ENCODE results near the gene GGT6.

DNA sequence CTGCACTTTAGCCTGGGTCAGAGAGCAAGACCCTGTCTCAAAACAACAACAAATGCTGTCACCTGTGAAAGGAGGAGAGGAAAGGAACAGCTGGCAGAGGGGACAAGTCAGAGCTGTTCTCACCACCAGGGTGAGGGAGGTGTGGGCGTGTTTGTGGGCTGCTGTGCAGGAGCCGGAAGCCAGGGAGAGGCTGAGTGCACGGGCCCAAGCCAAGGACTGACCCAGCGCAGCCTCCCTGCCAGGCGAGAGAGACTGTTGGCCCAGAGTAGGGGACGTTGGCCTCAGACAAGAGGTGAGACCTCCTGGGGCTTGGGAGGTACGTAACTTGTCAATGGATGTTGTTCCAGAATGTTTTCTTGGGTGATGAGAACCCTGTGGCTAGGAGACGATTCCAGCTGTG, 51.0 kb downstream of the GGT6 start:
- no peak for TF ChIP-seq MXI1 (IDR thresholded peaks at IDR 0.05; ENCODE audit: low read depth, low read length)
- no peak for TF ChIP-seq REST (IDR thresholded peaks at IDR 0.05; ENCODE audit: low read depth, low read length)
- TF ChIP-seq FOXJ3 (CRISPR knock-in tag; IDR thresholded peaks at IDR 0.05): no peak

Measured in SK-N-SH (cell line).